ENCODE data around the gene PUS1. TPM values are rescaled to one million over a fixed set of nuclear protein-coding genes. Genes with fewer than 3 reads are reported as not detected.

The PUS1 gene
- total RNA-seq, 1 experiment from 2014 or later: 103 TPM

DNA sequence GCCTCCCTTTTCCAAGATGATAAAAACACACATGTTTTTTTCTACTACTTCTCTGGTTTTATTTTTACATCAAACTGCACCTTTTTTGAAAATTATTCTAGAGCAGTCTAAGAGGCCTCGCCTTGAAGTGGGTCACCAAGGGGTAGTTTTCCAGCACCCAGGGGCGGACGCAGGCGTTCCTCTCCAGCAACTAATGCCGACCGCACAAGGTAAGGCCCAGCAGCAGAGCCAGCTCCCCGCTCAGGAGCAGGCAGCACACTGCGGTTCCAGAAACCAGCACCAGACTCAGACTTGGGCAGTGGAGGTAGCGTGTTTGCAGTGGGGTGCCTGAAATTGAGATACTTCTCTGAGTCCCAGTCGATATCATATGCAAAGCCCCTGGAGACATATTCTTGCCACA, 52.3 kb downstream of the PUS1 start:
- H3K27me3 ChIP-seq (replicated peaks; ENCODE audit: insufficient read depth, low read depth, low read length, poor library complexity): no peaks in the 10 kb centered on the region
- intact Hi-C loops (cut with micrococcal nuclease; ENCODE audit: unreplicated experiment): no loop called here
- H3K4me3 ChIP-seq (ENCODE audit: low read depth, low read length, poor library complexity, severe bottlenecking): no peak overlapping the region
- CTCF ChIA-PET: no interaction called here
- peaks cover 33% of the 10 kb centered on the region for H3K36me3 ChIP-seq (ENCODE audit: insufficient read depth, low read length, poor library complexity, severe bottlenecking)
- H3K9me3 ChIP-seq (ENCODE audit: low read depth, low read length, poor library complexity, severe bottlenecking): no peaks in the 10 kb centered on the region
- POLR2A ChIA-PET (ENCODE audit: low non-redundant PET): no interaction called here
- DNase-seq (ENCODE audit: low spot score): no peak
- no TSS peak for BruUV-seq (replicated peaks)
- H3K4me1 ChIP-seq (ENCODE audit: insufficient read depth, low read length, poor library complexity, severe bottlenecking): peaks cover under 1% of the 10 kb centered on the region
- no peak overlapping the region for H3K27ac ChIP-seq (ENCODE audit: low read depth, low read length, poor library complexity, severe bottlenecking)
- TF ChIP-seq EZH2 (IDR thresholded peaks at IDR 0.05; ENCODE audit: borderline replicate concordance, low read depth, low read length, poor library complexity, severe bottlenecking): no peak
- TF ChIP-seq, protein P1, sequence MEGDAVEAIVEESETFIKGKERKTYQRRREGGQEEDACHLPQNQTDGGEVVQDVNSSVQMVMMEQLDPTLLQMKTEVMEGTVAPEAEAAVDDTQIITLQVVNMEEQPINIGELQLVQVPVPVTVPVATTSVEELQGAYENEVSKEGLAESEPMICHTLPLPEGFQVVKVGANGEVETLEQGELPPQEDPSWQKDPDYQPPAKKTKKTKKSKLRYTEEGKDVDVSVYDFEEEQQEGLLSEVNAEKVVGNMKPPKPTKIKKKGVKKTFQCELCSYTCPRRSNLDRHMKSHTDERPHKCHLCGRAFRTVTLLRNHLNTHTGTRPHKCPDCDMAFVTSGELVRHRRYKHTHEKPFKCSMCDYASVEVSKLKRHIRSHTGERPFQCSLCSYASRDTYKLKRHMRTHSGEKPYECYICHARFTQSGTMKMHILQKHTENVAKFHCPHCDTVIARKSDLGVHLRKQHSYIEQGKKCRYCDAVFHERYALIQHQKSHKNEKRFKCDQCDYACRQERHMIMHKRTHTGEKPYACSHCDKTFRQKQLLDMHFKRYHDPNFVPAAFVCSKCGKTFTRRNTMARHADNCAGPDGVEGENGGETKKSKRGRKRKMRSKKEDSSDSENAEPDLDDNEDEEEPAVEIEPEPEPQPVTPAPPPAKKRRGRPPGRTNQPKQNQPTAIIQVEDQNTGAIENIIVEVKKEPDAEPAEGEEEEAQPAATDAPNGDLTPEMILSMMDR (conservative IDR thresholded peaks at IDR 0.05; ENCODE audit: low read depth, low read length): no peak

DNA sequence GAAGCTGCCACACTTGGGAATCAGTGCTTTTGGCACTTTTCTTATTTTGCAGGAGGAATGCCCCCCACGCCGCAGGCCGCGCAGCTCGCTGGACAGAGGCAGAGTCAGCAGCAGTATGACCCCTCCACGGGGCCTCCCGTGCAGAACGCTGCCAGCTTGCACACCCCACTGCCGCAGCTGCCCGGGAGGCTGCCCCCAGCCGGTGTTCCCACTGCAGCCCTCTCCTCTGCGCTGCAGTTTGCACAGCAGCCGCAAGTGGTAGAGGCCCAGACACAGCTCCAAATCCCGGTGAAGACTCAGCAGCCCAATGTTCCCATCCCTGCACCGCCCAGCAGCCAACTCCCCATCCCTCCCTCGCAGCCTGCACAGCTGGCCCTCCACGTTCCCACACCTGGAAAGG, 53.0 kb downstream of the PUS1 start:
- no TSS peak for BruUV-seq (replicated peaks)

DNA sequence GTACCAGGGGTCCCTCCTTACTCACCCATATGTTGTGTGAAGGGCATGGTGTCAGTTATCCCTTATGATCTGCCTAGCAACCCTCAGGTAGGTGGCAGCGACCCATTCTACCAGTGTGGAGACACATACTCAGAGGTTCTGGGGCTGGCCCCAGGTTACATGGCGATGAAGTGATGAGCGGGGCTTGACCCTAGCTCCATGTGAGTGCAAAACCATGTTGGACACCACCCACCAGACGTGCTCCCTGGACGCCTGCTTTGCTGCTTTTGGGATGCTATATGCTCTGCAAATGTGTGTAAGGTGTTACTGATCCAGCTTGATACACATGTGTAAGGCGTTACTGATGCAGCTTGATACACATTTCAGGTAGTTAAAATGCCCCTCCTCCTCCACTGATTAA, 54.0 kb downstream of the PUS1 start:
- Histone ChIP-seq H3K4me3 (ENCODE audit: low read depth, low read length, poor library complexity, severe bottlenecking) (no peak overlapping the region), H3K27me3 (replicated peaks; ENCODE audit: insufficient read depth, low read depth, low read length, poor library complexity) (no peaks in the 10 kb centered on the region), H3K27ac (ENCODE audit: low read depth, low read length, poor library complexity, severe bottlenecking) (no peak overlapping the region), H3K36me3 (ENCODE audit: insufficient read depth, low read length, poor library complexity, severe bottlenecking) (peaks cover 48% of the 10 kb centered on the region), H3K9me3 (ENCODE audit: low read depth, low read length, poor library complexity, severe bottlenecking) (no peaks in the 10 kb centered on the region), H3K4me1 (ENCODE audit: insufficient read depth, low read length, poor library complexity, severe bottlenecking) (peaks cover 16% of the 10 kb centered on the region)
- no peak for TF ChIP-seq EZH2 (IDR thresholded peaks at IDR 0.05; ENCODE audit: borderline replicate concordance, low read depth, low read length, poor library complexity, severe bottlenecking)
- TF ChIP-seq, protein P1 (conservative IDR thresholded peaks at IDR 0.05; ENCODE audit: low read depth, low read length): no peak
- no TSS peak for BruUV-seq (replicated peaks)
- no peak for DNase-seq (ENCODE audit: low spot score)
- POLR2A ChIA-PET (ENCODE audit: low non-redundant PET): interaction anchor here (0.6 kb wide), 1 partner anchor 340 kb away, joined by 3 read pairs; no protein-coding TSS in a partner anchor
- intact Hi-C loops (cut with micrococcal nuclease; ENCODE audit: unreplicated experiment): no loop called here
- CTCF ChIA-PET: no interaction called here

More for the DNA sequence above, 53.0 kb downstream of the PUS1 start:
- H3K4me1 ChIP-seq (ENCODE audit: insufficient read depth, low read length, poor library complexity, severe bottlenecking): peaks cover 7% of the 10 kb centered on the region
- no peak overlapping the region for H3K4me3 ChIP-seq (ENCODE audit: low read depth, low read length, poor library complexity, severe bottlenecking)
- no peak for DNase-seq (ENCODE audit: low spot score)
- H3K9me3 ChIP-seq (ENCODE audit: low read depth, low read length, poor library complexity, severe bottlenecking): no peaks in the 10 kb centered on the region
- intact Hi-C loops (cut with micrococcal nuclease; ENCODE audit: unreplicated experiment): no loop called here
- peaks cover 39% of the 10 kb centered on the region for H3K36me3 ChIP-seq (ENCODE audit: insufficient read depth, low read length, poor library complexity, severe bottlenecking)
- H3K27me3 ChIP-seq (replicated peaks; ENCODE audit: insufficient read depth, low read depth, low read length, poor library complexity): no peaks in the 10 kb centered on the region
- ChIA-PET CTCF (no interaction called here), POLR2A (ENCODE audit: low non-redundant PET) (no interaction called here)
- TF ChIP-seq EZH2 (IDR thresholded peaks at IDR 0.05; ENCODE audit: borderline replicate concordance, low read depth, low read length, poor library complexity, severe bottlenecking): no peak
- TF ChIP-seq, protein P1 (conservative IDR thresholded peaks at IDR 0.05; ENCODE audit: low read depth, low read length): no peak
- no peak overlapping the region for H3K27ac ChIP-seq (ENCODE audit: low read depth, low read length, poor library complexity, severe bottlenecking)

Data from A673 (cell line).